ENCODE results near the gene LEPROT. TPM values are rescaled to one million over a fixed set of nuclear protein-coding genes. Genes with fewer than 3 reads are reported as not detected.

LEPROT gene
- total and polyA plus RNA-seq, 2 of the 8 experiments (the other 6 are each of a cell fraction or from before 2014, with no cell fraction given) = 25.7 to 27.2 TPM

GRCh38 chr1:65470766-65471165 is 50.3 kb downstream of the LEPROT start:
- Histone ChIP-seq H2BK15ac (ENCODE audit: low read length) (no peak overlapping the region), H4K91ac (replicated peaks; ENCODE audit: insufficient read length, low read length) (no peak overlapping the region), H2BK5ac (ENCODE audit: low read depth, low read length) (no peak overlapping the region), H3K79me2 (ENCODE audit: control insufficient read depth in 1 of 2, insufficient read depth in 2 of 2, low read length in 2 of 2) (no peaks in the 10 kb centered on the region), H3K27ac (ENCODE audit: low read depth, low read length) (no peak overlapping the region), H2BK120ac (replicated peaks; ENCODE audit: low read depth, low read length) (no peak overlapping the region), H3K56ac (replicated peaks; ENCODE audit: insufficient read length, low read depth, low read length) (no peak overlapping the region), H2AFZ (ENCODE audit: low read length) (no peak overlapping the region), H3K4ac (replicated peaks; ENCODE audit: insufficient read length, low read depth, low read length) (no peak overlapping the region), H3K14ac (ENCODE audit: insufficient read length) (no peak overlapping the region), H3K27me3 (replicated peaks in 1 of 4; ENCODE audit: control insufficient read depth in 3 of 4, extremely low read depth in 1 of 4, insufficient read depth in 3 of 4, low read length in 3 of 4) (no peaks in the 10 kb centered on the region), H2BK12ac (ENCODE audit: low read depth, low read length) (no peak overlapping the region), H3K9me3 (ENCODE audit: insufficient read depth in 2 of 2, low read depth in 1 of 2, low read length in 1 of 2) (no peaks in the 10 kb centered on the region), H3K4me2 (ENCODE audit: insufficient read depth in 1 of 2, low read depth in 2 of 2, low read length in 2 of 2) (no peak overlapping the region), H2AK5ac (ENCODE audit: low read depth, low read length) (no peak overlapping the region), H3K23ac (ENCODE audit: insufficient read length) (no peak overlapping the region), H3K36me3 (ENCODE audit: control insufficient read depth in 2 of 4, insufficient read depth in 4 of 4, low read length in 3 of 4) (no peaks in the 10 kb centered on the region), H3K79me1 (ENCODE audit: low read depth, low read length) (no peaks in the 10 kb centered on the region; the same call in 1 of the 2 replicates), H2BK20ac (ENCODE audit: low read length) (no peak overlapping the region), H3K23me2 (ENCODE audit: low read depth, low read length) (no peaks in the 10 kb centered on the region), H4K8ac (ENCODE audit: extremely low read depth, insufficient read depth, low read length) (no peak overlapping the region), H3K9ac (replicated peaks in 1 of 4; ENCODE audit: extremely low read depth in 1 of 4, low read depth in 3 of 4, low read length in 3 of 4) (no peak overlapping the region), H3K4me1 (replicated peaks in 1 of 4; ENCODE audit: control insufficient read depth in 3 of 4, insufficient read depth in 4 of 4, low read length in 3 of 4) (0 out of 7 replicates have a peak, but pooled peaks cover 0 to 1% (median 0%) of the 10 kb centered on the region in 4 experiments), H4K5ac (ENCODE audit: insufficient read length, low read depth, low read length) (no peak overlapping the region), H4K20me1 (replicated peaks in 1 of 2; ENCODE audit: control insufficient read depth in 1 of 2, insufficient read depth in 2 of 2, low read length in 2 of 2) (no peaks in the 10 kb centered on the region), H3K18ac (ENCODE audit: extremely low read depth, low read length) (no peak overlapping the region), H3K4me3 (ENCODE audit: extremely low read depth in 1 of 4, insufficient read depth in 2 of 4, low read depth in 3 of 4, low read length in 4 of 4) (no peak overlapping the region)
- DNase-seq (ENCODE audit: low read depth in 1 of 2, low spot score in 2 of 2) (no peak), FAIRE-seq (no peak)
- 91% methylated on average over 1 of the region's 1 CpG; no CpG with 5 or more reads in 1 of the 2 experiments for WGBS, 2 experiments (ENCODE audit: extremely low coverage in 1 of 2, insufficient coverage in 1 of 2, insufficient read length in 1 of 2, insufficient replicate concordance in 2 of 2, low coverage in 1 of 2, low lambda C conversion rate in 2 of 2, missing lambda C conversion rate in 1 of 2)
- no peak for TF ChIP-seq PHF8 (conservative IDR thresholded peaks at IDR 0.05; ENCODE audit: low read depth, low read length)
- TF ChIP-seq SUZ12 (IDR thresholded peaks at IDR 0.05; ENCODE audit: low read length) = no peak
- no peak for TF ChIP-seq CHD2 (IDR thresholded peaks at IDR 0.05; ENCODE audit: low read length)
- no peak for TF ChIP-seq POU5F1 (IDR thresholded peaks at IDR 0.05; ENCODE audit: low read depth, low read length)
- TF ChIP-seq NANOG (IDR thresholded peaks at IDR 0.05; ENCODE audit: insufficient read depth, low read depth, low read length, poor library complexity, severe bottlenecking) = no peak
- no peak for TF ChIP-seq CBX8 (IDR thresholded peaks at IDR 0.05; ENCODE audit: borderline replicate concordance, low read depth, low read length)
- TF ChIP-seq CEBPB (IDR thresholded peaks at IDR 0.05; ENCODE audit: low read depth, low read length) = no peak
- TF ChIP-seq BCL11A (IDR thresholded peaks at IDR 0.05; ENCODE audit: low read depth in 2 of 2, low read length in 2 of 2) = no peak
- no peak for TF ChIP-seq BRCA1 (IDR thresholded peaks at IDR 0.05; ENCODE audit: low read depth, low read length)
- no peak for TF ChIP-seq POLR2AphosphoS5 (IDR thresholded peaks at IDR 0.05; ENCODE audit: low read depth, low read length)
- ChIA-PET CTCF (ENCODE audit: partially characterized antibody) (interaction anchor here (4.3 kb wide), 1 partner anchor 12 kb away, joined by 29 read pairs; no protein-coding TSS in a partner anchor), POLR2A (ENCODE audit: partially characterized antibody) (no interaction called here)

Data from H1 (cell line).